Nephron (organoid): ENCODE data around the gene SRSF8.

ENCODE experiments used
- H3K27ac Mint-ChIP-seq, 3 experiments: 2 replicates each; pipeline ENCODE4 v1.8.0; 2020; ENCODE audit warnings: mixed read lengths in 3 of 3, mild to moderate bottlenecking in 2 of 3, moderate library complexity in 1 of 3
- H3K27me3 Mint-ChIP-seq: 2 replicates; pipeline ENCODE4 v1.8.0; 2021; ENCODE audit warnings: low read depth, mild to moderate bottlenecking, moderate library complexity, mixed read lengths
- H3K36me3 Mint-ChIP-seq: 2 replicates; pipeline ENCODE4 v1.8.0; 2020; ENCODE audit warnings: low read depth, mixed read lengths
- H3K4me1 Mint-ChIP-seq: 2 replicates; pipeline ENCODE4 v1.8.0; 2020; ENCODE audit warnings: mixed read lengths
- H3K4me3 Mint-ChIP-seq, 3 experiments: 2 replicates each; pipeline ENCODE4 v1.8.0; 2020; ENCODE audit warnings: mild to moderate bottlenecking in 3 of 3, mixed read lengths in 3 of 3, moderate library complexity in 2 of 3
- H3K9me3 Mint-ChIP-seq: 2 replicates; pipeline ENCODE4 v1.8.0; 2020; ENCODE audit warnings: mixed read lengths
- CTCF ChIP-seq, 3 experiments: fragments of 200-600 bp; sonication (generic); IDR thresholded peaks; one replicate each; pipeline ENCODE4 v1.5.0; 2021; ENCODE audit warnings: antibody characterized with exemption in 3 of 3; ENCODE audit not compliant: unreplicated experiment in 3 of 3

The SRSF8 gene

GRCh38 chr11:95086836-95087570 lies 20.3 kb downstream of the SRSF8 start:
- no peaks in the 10 kb centered on the region for H3K36me3 Mint-ChIP-seq
- H3K4me3 Mint-ChIP-seq, result peak overlapping the region; percentile 32 to 75 (median 48)
- no peak overlapping the region for H3K27ac Mint-ChIP-seq
- TF ChIP-seq CTCF (IDR thresholded peaks at IDR 0.05; ENCODE audit: unreplicated experiment in 3 of 3), result no peak
- H3K4me1 Mint-ChIP-seq, result peaks cover 30% of the 10 kb centered on the region
- no peaks in the 10 kb centered on the region for H3K27me3 Mint-ChIP-seq
- H3K9me3 Mint-ChIP-seq, result no peaks in the 10 kb centered on the region

GRCh38 chr11:95088946-95089619 lies 22.4 kb downstream of the SRSF8 start:
- TF ChIP-seq CTCF (IDR thresholded peaks at IDR 0.05; ENCODE audit: unreplicated experiment in 3 of 3), result no peak
- H3K4me3 Mint-ChIP-seq, result peak overlapping the region; percentile 83 to 89 (median 86)
- no peaks in the 10 kb centered on the region for H3K9me3 Mint-ChIP-seq
- no peaks in the 10 kb centered on the region for H3K36me3 Mint-ChIP-seq
- peak overlapping the region; percentile 80 to 93 (median 83) for H3K27ac Mint-ChIP-seq
- H3K4me1 Mint-ChIP-seq, result peaks cover 43% of the 10 kb centered on the region
- peaks cover 5% of the 10 kb centered on the region for H3K27me3 Mint-ChIP-seq

- Mint-ChIP-seq H3K36me3 (no peaks in the 10 kb centered on the region), H3K4me3 (peak within 1 kb of the TSS; percentile 90 to 98 (median 94)), H3K27me3 (peaks cover 5% of the 10 kb centered on the region), H3K4me1 (peaks cover 49% of the 10 kb centered on the region), H3K9me3 (no peaks in the 10 kb centered on the region), H3K27ac (peak within 1 kb of the TSS; percentile 80 to 93 (median 83))
- TF ChIP-seq CTCF (IDR thresholded peaks at IDR 0.05; ENCODE audit: unreplicated experiment in 3 of 3), result peak in 1 of 3 experiments; percentile 12
These were observed 23.2 kb downstream of the SRSF8 start, which contains the start of gene ENDOD1 for GRCh38 chr11:95089620-95090542. ENDOD1 (plus strand) TSS chr11:95089846; CDS start chr11:95089928, 82 bp downstream.

GRCh38 chr11:95091663-95092180 lies 25.0 kb downstream of the SRSF8 start:
- H3K27ac Mint-ChIP-seq, result no peak overlapping the region
- no peaks in the 10 kb centered on the region for H3K36me3 Mint-ChIP-seq
- peak overlapping the region; percentile 90 to 98 (median 94) for H3K4me3 Mint-ChIP-seq
- H3K27me3 Mint-ChIP-seq, result peaks cover 5% of the 10 kb centered on the region
- peaks cover 59% of the 10 kb centered on the region for H3K4me1 Mint-ChIP-seq
- no peak for TF ChIP-seq CTCF (IDR thresholded peaks at IDR 0.05; ENCODE audit: unreplicated experiment in 3 of 3)
- H3K9me3 Mint-ChIP-seq, result no peaks in the 10 kb centered on the region

GRCh38 chr11:95092549-95093324 lies 26.0 kb downstream of the SRSF8 start:
- Mint-ChIP-seq H3K27me3 (peaks cover 5% of the 10 kb centered on the region), H3K4me3 (peak overlapping the region; percentile 12 to 94 (median 52)), H3K9me3 (no peaks in the 10 kb centered on the region), H3K4me1 (peaks cover 68% of the 10 kb centered on the region), H3K27ac (no peak overlapping the region), H3K36me3 (no peaks in the 10 kb centered on the region)
- peak; percentile 32 to 36 (median 33) for TF ChIP-seq CTCF (IDR thresholded peaks at IDR 0.05; ENCODE audit: unreplicated experiment in 3 of 3)
